HepG2 (cell line): ENCODE measurements around the gene MAP2K5. TPM values are rescaled to one million over a fixed set of nuclear protein-coding genes. Genes with fewer than 3 reads are reported as not detected.

Experiments used
- ATAC-seq: fragments of 200-7000 bp; cut with Tn5 transposase; 3 replicates; pipeline ENCODE4 v1.9.1; 2020; ENCODE audit warnings: mild to moderate bottlenecking, moderate library complexity
- BruUV-seq: library from RNA; stranded (reverse); fragments of 400-500 nt; replicated peaks from 2 replicates; lab custom pipeline; 2021; lab: Mats Ljungman, UMichigan
- CTCF ChIA-PET: fragments of 300-600 bp; formaldehyde crosslinking; extraction: SDS; loops from one replicate; lab custom pipeline; 2021; ENCODE audit warnings: low total read pairs, inconsistent platforms, low intra/inter-chr PET ratio; lab: Yijun Ruan, JAX
- POLR2A ChIA-PET: fragments of 350-600 bp; sonication (Branson Sonifier 250); formaldehyde crosslinking; loops from one replicate; lab custom pipeline; 2020; ENCODE audit warnings: antibody characterized with exemption, inconsistent platforms; lab: Yijun Ruan, JAX
- DNase-seq: peaks from one replicate; pipeline ENCODE4 v3.0.0-alpha.2; 2015; ENCODE audit warnings: low spot score
- FAIRE-seq: peaks from 3 replicates; lab custom pipeline; 2011; peaks lifted over from hg19 to GRCh38; lab: Jason Lieb, UNC
- H2AFZ ChIP-seq: one replicate; pipeline ENCODE4 v1.6.1; 2011; ENCODE audit warnings: low read length, inconsistent platforms
- H3K27ac ChIP-seq: fragments of 300-600 bp; 3 replicates; pipeline ENCODE4 v1.8.0; 2011; ENCODE audit warnings: mixed run types, mild to moderate bottlenecking, mixed read lengths, low read length, inconsistent platforms; ENCODE audit not compliant: insufficient read depth; ENCODE audit errors: extremely low read length
- H3K27me3 ChIP-seq, 2 experiments: fragments of 200-600 bp in 1 of 2; 2 replicates in 1 of 2; 3 replicates in 1 of 2; pipeline versions ENCODE4 v1.6.0 to v1.8.0; 2011; ENCODE audit warnings: low read length in 2 of 2, mild to moderate bottlenecking in 2 of 2, moderate library complexity in 2 of 2, inconsistent platforms in 1 of 2; ENCODE audit not compliant: insufficient read depth in 2 of 2, control insufficient read depth in 1 of 2
- H3K36me3 ChIP-seq, 2 experiments: fragments of 200-600 bp in 1 of 2; replicated peaks in 1 of 2; 2 replicates in 1 of 2; 3 replicates in 1 of 2; pipeline versions ENCODE4 v1.5.1 to v1.8.0; 2011; ENCODE audit warnings: low read length in 2 of 2, inconsistent platforms in 1 of 2; ENCODE audit not compliant: insufficient read depth in 2 of 2, control insufficient read depth in 1 of 2
- H3K4me1 ChIP-seq: 2 replicates; pipeline ENCODE4 v1.5.1; 2012; ENCODE audit warnings: low read length, inconsistent platforms; ENCODE audit not compliant: insufficient read depth
- H3K4me2 ChIP-seq: 2 replicates; pipeline ENCODE4 v1.6.0; 2011; ENCODE audit warnings: low read depth, low read length, inconsistent platforms
- H3K4me3 ChIP-seq, 3 experiments: fragments of 200-600 bp in 1 of 3; sonication (generic), shearing (Covaris generic) in 1 of 3; replicated peaks in 1 of 3; 2 replicates each; pipeline ENCODE4 v1.5.1; 2011 to 2016; ENCODE audit warnings: low read length in 3 of 3, inconsistent platforms in 2 of 3, low read depth in 2 of 3, mild to moderate bottlenecking in 2 of 3, control low read depth in 1 of 3, mixed read lengths in 1 of 3; ENCODE audit not compliant: insufficient read depth in 1 of 3
- H3K79me2 ChIP-seq: one replicate; pipeline ENCODE4 v1.6.1; 2011; ENCODE audit warnings: low read length, inconsistent platforms; ENCODE audit not compliant: insufficient read depth
- H3K9ac ChIP-seq: 2 replicates; pipeline ENCODE4 v1.6.0; 2011; ENCODE audit warnings: mild to moderate bottlenecking, low read depth, low read length, inconsistent platforms; ENCODE audit not compliant: insufficient read depth
- H3K9me3 ChIP-seq: 2 replicates; pipeline ENCODE4 v1.5.1; 2012; ENCODE audit warnings: mild to moderate bottlenecking, low read length
- H4K20me1 ChIP-seq: 2 replicates; pipeline ENCODE4 v1.6.0; 2011; ENCODE audit warnings: inconsistent platforms, mild to moderate bottlenecking, low read length, moderate library complexity; ENCODE audit not compliant: insufficient read depth
- ATF1 ChIP-seq: IDR thresholded peaks from 2 replicates; pipeline ENCODE4 v1.6.1; 2016; ENCODE audit warnings: mild to moderate bottlenecking, control low read depth
- CEBPB ChIP-seq: IDR thresholded peaks from 2 replicates; pipeline ENCODE4 v1.6.1; 2011; ENCODE audit warnings: low read depth, low read length, improper control_type of control experiment, borderline replicate concordance
- GTF3A ChIP-seq: sonication (generic); formaldehyde crosslinking; conservative IDR thresholded peaks from 2 replicates; pipeline ENCODE4 v1.4.0; 2020; ENCODE audit warnings: mild to moderate bottlenecking, missing genetic modification reagents
- HNF4A ChIP-seq: sonication (generic); formaldehyde crosslinking; IDR thresholded peaks from 2 replicates; pipeline ENCODE4 v1.4.0; 2020; ENCODE audit warnings: missing genetic modification reagents
- KAT8 ChIP-seq: IDR thresholded peaks from 2 replicates; pipeline ENCODE4 v1.6.1; 2016; ENCODE audit warnings: missing genetic modification reagents, missing compliant biosample characterization
- KLF6 ChIP-seq: IDR thresholded peaks from 2 replicates; pipeline ENCODE4 v1.8.0; 2016; ENCODE audit warnings: missing biosample characterization, missing genetic modification reagents
- MAFG ChIP-seq: sonication (generic); formaldehyde crosslinking; IDR thresholded peaks from 2 replicates; pipeline ENCODE4 v1.5.1; 2020; ENCODE audit warnings: mild to moderate bottlenecking, missing genetic modification reagents
- MAFK ChIP-seq, 2 experiments: IDR thresholded peaks in 1 of 2; conservative IDR thresholded peaks in 1 of 2; 2 replicates each; pipeline ENCODE4 v1.6.1; 2011; ENCODE audit warnings: improper control_type of control experiment in 2 of 2, low read length in 2 of 2
- XBP1 ChIP-seq: sonication (generic); formaldehyde crosslinking; IDR thresholded peaks from 2 replicates; pipeline ENCODE4 v1.5.0; 2020; ENCODE audit warnings: missing genetic modification reagents
- ZNF256 ChIP-seq: sonication (generic); formaldehyde crosslinking; conservative IDR thresholded peaks from 2 replicates; pipeline ENCODE4 v1.4.0; 2020; ENCODE audit warnings: missing genetic modification reagents
- ZNF432 ChIP-seq: sonication (generic); formaldehyde crosslinking; IDR thresholded peaks from 2 replicates; pipeline ENCODE4 v1.5.0; 2020; ENCODE audit warnings: missing genetic modification reagents, mild to moderate bottlenecking, borderline replicate concordance
- WGBS: methylation state at CpG from one replicate; pipeline ENCODE4 v1.1.6; 2017; ENCODE audit warnings: low lambda C conversion rate; 5-methylcytosine and 5-hydroxymethylcytosine counted together
- in situ Hi-C: cut with HindIII; loops from 2 replicates; pipeline ENCODE4 v1.10.0; 2017; ENCODE audit warnings: low pct_unique_long_range_greater_than_20kb; ENCODE audit not compliant: extremely low pct_ligation_motif_present
- intact Hi-C: fragments of 100-400 bp; cut with micrococcal nuclease; formaldehyde crosslinking; loops from one replicate; pipeline ENCODE4 v1.10.0; 2022; ENCODE audit not compliant: unreplicated experiment
- polyA plus RNA-seq, 8 experiments: library from polyadenylated mRNA; depleted of rRNA in 3 of 8; stranded (reverse) in 7 of 8; unstranded in 1 of 8; fragments of >200 nt; fragmentation: Illumina TruSeq in 4 of 8; extraction: Trizol in 4 of 8; gene quantifications; 2 replicates each; pipeline versions ENCODE4 v1.2.1 to v1.2.3, GENCODE V29; 2011 to 2016; ENCODE audit warnings: low read depth in 4 of 8, missing spikeins in 1 of 8, mixed read lengths in 1 of 8; ENCODE audit not compliant: insufficient read depth in 1 of 8
- total RNA-seq, 5 experiments: library from RNA; depleted of rRNA; stranded (reverse); fragments of >200 nt; fragmentation: Illumina TruSeq; extraction: Trizol; gene quantifications; 2 replicates each; pipeline ENCODE4 v1.2.3, GENCODE V29; 2016; ENCODE audit warnings: low read depth in 1 of 5
- TF ChIP-seq, protein P1 (sequence below): sonication (generic); formaldehyde crosslinking; IDR thresholded peaks from 2 replicates; pipeline ENCODE4 v1.5.0; 2020; ENCODE audit warnings: missing genetic modification reagents
- TF ChIP-seq, protein P2 (sequence below): sonication (generic); formaldehyde crosslinking; IDR thresholded peaks from 2 replicates; pipeline ENCODE4 v1.8.1; 2022; ENCODE audit warnings: low read depth, mild to moderate bottlenecking, missing genetic modification reagents
- TF ChIP-seq, protein P3 (sequence below): sonication (generic); formaldehyde crosslinking; IDR thresholded peaks from 2 replicates; pipeline ENCODE4 v1.9.0; 2021; ENCODE audit warnings: missing genetic modification reagents, mild to moderate bottlenecking, borderline replicate concordance

The MAP2K5 gene
- total and polyA plus RNA-seq, 2 of the 13 experiments (the other 11 are each of a cell fraction or from before 2014, with no cell fraction given), result 4.0 to 4.3 TPM

DNA sequence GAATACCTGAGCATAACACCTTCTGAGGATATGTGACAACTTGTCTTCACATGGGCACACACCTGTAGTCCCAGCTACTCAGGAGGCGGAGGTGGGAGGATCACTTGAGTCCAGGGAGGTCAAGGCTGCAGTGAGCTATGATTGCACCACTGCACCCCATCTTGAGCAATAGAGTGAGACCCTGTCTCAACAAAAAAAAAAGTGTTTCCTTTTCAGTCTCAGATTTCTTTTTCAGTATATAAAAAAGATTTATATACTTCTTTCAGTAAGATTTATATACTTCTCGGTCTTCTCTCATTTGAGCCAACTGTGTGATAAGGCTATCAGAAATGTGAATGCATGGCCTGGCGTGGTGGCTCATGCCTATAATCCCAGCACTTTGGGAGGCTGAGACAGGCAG lies 197.9 kb downstream of the MAP2K5 start:
- Histone ChIP-seq H3K4me2 (no peak overlapping the region), H3K9me3 (no peaks in the 10 kb centered on the region), H4K20me1 (no peaks in the 10 kb centered on the region), H3K4me1 (no peaks in the 10 kb centered on the region), H2AFZ (no peak overlapping the region)
- no peak for FAIRE-seq
- POLR2A ChIA-PET, result no interaction called here
- intact Hi-C loops, result no loop called here
- BruUV-seq, result no TSS peak
- TF ChIP-seq, protein P1, sequence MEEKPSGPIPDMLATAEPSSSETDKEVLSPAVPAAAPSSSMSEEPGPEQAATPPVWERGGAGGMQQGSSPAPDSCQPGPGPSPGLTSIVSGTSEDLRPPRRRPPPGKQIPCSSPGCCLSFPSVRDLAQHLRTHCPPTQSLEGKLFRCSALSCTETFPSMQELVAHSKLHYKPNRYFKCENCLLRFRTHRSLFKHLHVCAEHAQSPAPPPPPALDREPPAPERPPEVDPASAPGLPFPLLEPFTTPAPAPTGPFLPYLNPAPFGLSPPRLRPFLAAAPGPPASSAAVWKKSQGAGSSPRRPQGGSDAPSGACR (CRISPR knock-in tag), result no peak
- TF ChIP-seq CEBPB, result peak; percentile 53; the same call in 1 of the 2 replicates
- TF ChIP-seq KAT8, result no peak
- TF ChIP-seq HNF4A (CRISPR knock-in tag), result 0 out of 2 replicates have a peak, but pooled peaks have one; percentile 28
- TF ChIP-seq, all 625 proteins: peak for 2
- no peaks in the 10 kb centered on the region for H3K79me2 ChIP-seq
- no peak overlapping the region for H3K27ac ChIP-seq
- H3K27me3 ChIP-seq, result no peaks in the 10 kb centered on the region
- H3K4me3 ChIP-seq, result no peak overlapping the region
- 96% methylated on average over 3 of the region's 3 CpGs for WGBS
- ATAC-seq (no peak), DNase-seq (no peak)
- CTCF ChIA-PET, result no interaction called here
- H3K36me3 ChIP-seq, result no peaks in the 10 kb centered on the region
- H3K9ac ChIP-seq, result no peak overlapping the region
- in situ Hi-C loops, result no loop called here

- H3K4me3 ChIP-seq, result no peak overlapping the region
- TF ChIP-seq ZNF432 (CRISPR knock-in tag) (no peak), MAFG (no peak), XBP1 (CRISPR knock-in tag) (no peak), ATF1 (no peak), MAFK (conservative IDR thresholded peaks at IDR 0.05 in 1 of 2, IDR thresholded peaks at IDR 0.05 in 1 of 2; ENCODE audit: low read length in 2 of 2) (no peak), KLF6 (no peak), ZNF256 (CRISPR knock-in tag) (no peak), GTF3A (CRISPR knock-in tag) (no peak)
- TF ChIP-seq, protein P2, sequence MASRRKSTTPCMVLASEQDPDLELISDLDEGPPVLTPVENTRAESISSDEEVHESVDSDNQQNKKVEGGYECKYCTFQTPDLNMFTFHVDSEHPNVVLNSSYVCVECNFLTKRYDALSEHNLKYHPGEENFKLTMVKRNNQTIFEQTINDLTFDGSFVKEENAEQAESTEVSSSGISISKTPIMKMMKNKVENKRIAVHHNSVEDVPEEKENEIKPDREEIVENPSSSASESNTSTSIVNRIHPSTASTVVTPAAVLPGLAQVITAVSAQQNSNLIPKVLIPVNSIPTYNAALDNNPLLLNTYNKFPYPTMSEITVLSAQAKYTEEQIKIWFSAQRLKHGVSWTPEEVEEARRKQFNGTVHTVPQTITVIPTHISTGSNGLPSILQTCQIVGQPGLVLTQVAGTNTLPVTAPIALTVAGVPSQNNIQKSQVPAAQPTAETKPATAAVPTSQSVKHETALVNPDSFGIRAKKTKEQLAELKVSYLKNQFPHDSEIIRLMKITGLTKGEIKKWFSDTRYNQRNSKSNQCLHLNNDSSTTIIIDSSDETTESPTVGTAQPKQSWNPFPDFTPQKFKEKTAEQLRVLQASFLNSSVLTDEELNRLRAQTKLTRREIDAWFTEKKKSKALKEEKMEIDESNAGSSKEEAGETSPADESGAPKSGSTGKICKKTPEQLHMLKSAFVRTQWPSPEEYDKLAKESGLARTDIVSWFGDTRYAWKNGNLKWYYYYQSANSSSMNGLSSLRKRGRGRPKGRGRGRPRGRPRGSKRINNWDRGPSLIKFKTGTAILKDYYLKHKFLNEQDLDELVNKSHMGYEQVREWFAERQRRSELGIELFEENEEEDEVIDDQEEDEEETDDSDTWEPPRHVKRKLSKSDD, result no peak
- TF ChIP-seq, protein P3, sequence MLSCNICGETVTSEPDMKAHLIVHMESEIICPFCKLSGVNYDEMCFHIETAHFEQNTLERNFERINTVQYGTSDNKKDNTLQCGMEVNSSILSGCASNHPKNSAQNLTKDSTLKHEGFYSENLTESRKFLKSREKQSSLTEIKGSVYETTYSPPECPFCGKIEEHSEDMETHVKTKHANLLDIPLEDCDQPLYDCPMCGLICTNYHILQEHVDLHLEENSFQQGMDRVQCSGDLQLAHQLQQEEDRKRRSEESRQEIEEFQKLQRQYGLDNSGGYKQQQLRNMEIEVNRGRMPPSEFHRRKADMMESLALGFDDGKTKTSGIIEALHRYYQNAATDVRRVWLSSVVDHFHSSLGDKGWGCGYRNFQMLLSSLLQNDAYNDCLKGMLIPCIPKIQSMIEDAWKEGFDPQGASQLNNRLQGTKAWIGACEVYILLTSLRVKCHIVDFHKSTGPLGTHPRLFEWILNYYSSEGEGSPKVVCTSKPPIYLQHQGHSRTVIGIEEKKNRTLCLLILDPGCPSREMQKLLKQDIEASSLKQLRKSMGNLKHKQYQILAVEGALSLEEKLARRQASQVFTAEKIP (CRISPR knock-in tag), result no peak
Measured at GRCh38 chr15:67741308-67741707, 198.8 kb downstream of the MAP2K5 start.

More at GRCh38 chr15:67741308-67741707, 198.8 kb downstream of the MAP2K5 start:
- Histone ChIP-seq H3K27me3 (no peaks in the 10 kb centered on the region), H3K36me3 (no peaks in the 10 kb centered on the region), H3K4me1 (no peaks in the 10 kb centered on the region), H2AFZ (no peak overlapping the region), H3K9ac (no peak overlapping the region), H3K27ac (no peak overlapping the region), H4K20me1 (no peaks in the 10 kb centered on the region), H3K79me2 (no peaks in the 10 kb centered on the region), H3K9me3 (no peaks in the 10 kb centered on the region), H3K4me2 (no peak overlapping the region)
- POLR2A ChIA-PET, result no interaction called here
- FAIRE-seq (no peak), ATAC-seq (no peak), DNase-seq (no peak)
- CTCF ChIA-PET, result no interaction called here
- WGBS, result 73% methylated on average over 2 of the region's 2 CpGs
- in situ Hi-C loops (no loop called here), intact Hi-C loops (no loop called here)
- no TSS peak for BruUV-seq
